ENCODE data around the gene DIP2C.
"Not testable (repeated sequence)": the region's sequence is repeated elsewhere in the genome, so short reads cannot be mapped to it uniquely, and the experiment has no call there.

DIP2C gene

DNA sequence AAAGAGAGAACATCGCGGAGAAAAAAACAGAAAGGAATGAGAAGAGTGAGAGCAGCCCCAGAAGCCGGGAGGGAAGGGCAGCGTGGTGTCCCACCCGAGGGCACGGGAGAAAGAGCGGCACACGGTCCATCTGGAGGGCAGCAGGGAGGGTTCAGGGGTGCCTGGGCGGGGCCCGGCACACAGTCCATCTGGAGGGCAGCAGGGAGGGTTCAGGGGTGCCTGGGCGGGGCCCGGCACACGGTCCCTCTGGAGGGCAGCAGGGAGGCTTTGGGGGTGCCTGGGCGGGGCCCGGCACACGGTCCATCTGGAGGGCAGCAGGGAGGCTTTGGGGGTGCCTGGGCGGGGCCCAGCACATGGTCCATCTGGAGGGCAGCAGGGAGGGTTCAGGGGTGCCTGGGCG is 381.8 kb downstream of the DIP2C start:
- ChIA-PET CTCF (no interaction called here), POLR2A (no interaction called here)
- TF ChIP-seq NFRKB (IDR thresholded peaks at IDR 0.05): no peak
- TF ChIP-seq ELF4 (IDR thresholded peaks at IDR 0.05): no peak
- TF ChIP-seq BHLHE40 (IDR thresholded peaks at IDR 0.05; ENCODE audit: borderline replicate concordance): no peak
- no peak for TF ChIP-seq ZNF384 (IDR thresholded peaks at IDR 0.05)
- TF ChIP-seq ARNT (IDR thresholded peaks at IDR 0.05): no peak
- TF ChIP-seq CTBP1 (IDR thresholded peaks at IDR 0.05; ENCODE audit: borderline replicate concordance): no peak
- no peak for TF ChIP-seq SP1 (IDR thresholded peaks at IDR 0.05)
- DNase-seq (ENCODE audit: extremely low spot score): no peak

DNA sequence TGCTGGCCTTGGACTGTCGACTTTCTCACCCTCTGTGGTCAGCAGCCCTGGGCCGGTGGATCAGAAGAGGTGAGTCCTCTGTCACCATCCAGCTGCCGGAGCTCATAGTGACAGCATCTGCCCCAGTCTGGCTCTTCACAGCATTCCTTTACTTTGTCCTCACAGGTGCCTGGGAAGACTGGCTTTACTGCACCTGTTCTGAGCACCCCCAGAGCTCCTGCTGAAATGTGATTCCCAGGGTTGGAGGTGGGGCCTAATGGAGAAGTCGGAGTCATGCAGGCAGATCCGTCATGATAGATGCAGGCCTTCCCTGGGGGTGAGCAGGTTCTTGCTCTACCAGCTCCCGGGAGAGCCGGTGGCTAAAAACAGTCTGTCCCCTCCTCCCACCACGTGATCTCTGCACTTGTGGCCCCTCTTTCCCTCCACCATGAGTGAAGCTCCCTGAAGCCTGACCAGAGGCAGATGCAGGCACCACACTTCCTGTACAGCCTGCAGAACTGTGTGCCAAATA is 382.7 kb downstream of the DIP2C start:
- ChIA-PET POLR2A (interaction anchor here (0.7 kb wide), 2 partner anchors 76 to 359 kb away, joined by 3 read pairs; no protein-coding TSS in a partner anchor), CTCF (interaction anchor here (0.7 kb wide), 1 partner anchor 768 kb away, joined by 4 read pairs; no protein-coding TSS in a partner anchor)
- DNase-seq (ENCODE audit: extremely low spot score): no peak
- no peak for TF ChIP-seq NFRKB (IDR thresholded peaks at IDR 0.05)
- TF ChIP-seq CTBP1 (IDR thresholded peaks at IDR 0.05; ENCODE audit: borderline replicate concordance): no peak

- ChIA-PET POLR2A (interaction anchor here (0.7 kb wide), 2 partner anchors 77 to 360 kb away, joined by 3 read pairs; no protein-coding TSS in a partner anchor), CTCF (interaction anchor here (0.7 kb wide), 1 partner anchor 769 kb away, joined by 4 read pairs; no protein-coding TSS in a partner anchor)
- DNase-seq (ENCODE audit: extremely low spot score): no peak
- TF ChIP-seq SUZ12 (IDR thresholded peaks at IDR 0.05): no peak
- no peak for TF ChIP-seq SP1 (IDR thresholded peaks at IDR 0.05)
Measured at GRCh38 chr10:306007-306674, 383.3 kb downstream of the DIP2C start.

- no peak for DNase-seq (ENCODE audit: extremely low spot score)
- CTCF ChIA-PET: no interaction called here
- no peak for TF ChIP-seq FOXA1 (IDR thresholded peaks at IDR 0.05)
- TF ChIP-seq PKNOX1 (IDR thresholded peaks at IDR 0.05): no peak
- TF ChIP-seq FOXK2 (IDR thresholded peaks at IDR 0.05): no peak
- TF ChIP-seq SP1 (IDR thresholded peaks at IDR 0.05): no peak
- TF ChIP-seq TARDBP (IDR thresholded peaks at IDR 0.05): no peak
- TF ChIP-seq L3MBTL2 (conservative IDR thresholded peaks at IDR 0.05): no peak
- no peak for TF ChIP-seq ZNF384 (IDR thresholded peaks at IDR 0.05)
- no peak for TF ChIP-seq HDGF (IDR thresholded peaks at IDR 0.05; ENCODE audit: borderline replicate concordance)
- TF ChIP-seq CTBP1 (IDR thresholded peaks at IDR 0.05; ENCODE audit: borderline replicate concordance): no peak
- no peak for TF ChIP-seq SUZ12 (IDR thresholded peaks at IDR 0.05)
- no peak for TF ChIP-seq BHLHE40 (IDR thresholded peaks at IDR 0.05; ENCODE audit: borderline replicate concordance)
- no peak for TF ChIP-seq ARNT (IDR thresholded peaks at IDR 0.05)
- no peak for TF ChIP-seq LEF1 (IDR thresholded peaks at IDR 0.05; ENCODE audit: borderline replicate concordance)
- no peak for TF ChIP-seq NFRKB (IDR thresholded peaks at IDR 0.05)
- POLR2A ChIA-PET: no interaction called here
Measured at GRCh38 chr10:305034-305433, 384.4 kb downstream of the DIP2C start.

GRCh38 chr10:301536-301935 is 387.9 kb downstream of the DIP2C start:
- CTCF ChIA-PET: no interaction called here
- DNase-seq (ENCODE audit: extremely low spot score): no peak
- POLR2A ChIA-PET: no interaction called here
- no peak for TF ChIP-seq PKNOX1 (IDR thresholded peaks at IDR 0.05)

DNA sequence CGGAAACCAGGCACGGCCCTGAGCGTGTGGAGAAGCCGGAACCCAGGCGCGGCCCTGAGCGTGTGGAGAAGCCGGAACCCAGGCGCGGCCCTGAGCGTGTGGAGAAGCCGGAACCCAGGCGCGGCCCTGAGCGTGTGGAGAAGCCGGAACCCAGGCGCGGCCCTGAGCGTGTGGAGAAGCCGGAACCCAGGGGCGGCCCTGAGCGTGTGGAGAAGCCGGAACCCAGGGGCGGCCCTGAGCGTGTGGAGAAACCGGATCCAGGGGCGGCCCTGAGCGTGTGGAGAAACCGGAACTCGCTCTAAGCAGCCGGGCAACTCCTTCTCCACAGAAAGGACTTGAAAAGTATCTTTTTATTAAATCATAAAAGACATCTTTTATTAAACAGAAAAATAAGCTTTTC is 388.9 kb downstream of the DIP2C start:
- DNase-seq (ENCODE audit: extremely low spot score); POLR2A ChIA-PET; CTCF ChIA-PET: not testable (repeated sequence)

- no peak for DNase-seq (ENCODE audit: extremely low spot score)
- POLR2A ChIA-PET: no interaction called here
- TF ChIP-seq FOXK2 (IDR thresholded peaks at IDR 0.05) (no peak), NFRKB (IDR thresholded peaks at IDR 0.05) (no peak), ARNT (IDR thresholded peaks at IDR 0.05) (no peak), ZNF384 (IDR thresholded peaks at IDR 0.05) (no peak), SUZ12 (IDR thresholded peaks at IDR 0.05) (no peak), LEF1 (IDR thresholded peaks at IDR 0.05; ENCODE audit: borderline replicate concordance) (no peak), FOXM1 (IDR thresholded peaks at IDR 0.05; ENCODE audit: borderline replicate concordance) (no peak), TARDBP (IDR thresholded peaks at IDR 0.05) (no peak), HDGF (IDR thresholded peaks at IDR 0.05; ENCODE audit: borderline replicate concordance) (no peak), FOXA1 (IDR thresholded peaks at IDR 0.05) (no peak), PKNOX1 (IDR thresholded peaks at IDR 0.05) (no peak), L3MBTL2 (conservative IDR thresholded peaks at IDR 0.05) (no peak), BHLHE40 (IDR thresholded peaks at IDR 0.05; ENCODE audit: borderline replicate concordance) (no peak), ELF4 (IDR thresholded peaks at IDR 0.05) (no peak), SP1 (IDR thresholded peaks at IDR 0.05) (no peak)
- CTCF ChIA-PET: no interaction called here
Measured at GRCh38 chr10:299969-300368, 389.5 kb downstream of the DIP2C start.

Data from HEK293T (cell line).